Uterus (tissue), 4 donors: ENCODE results near the gene TBC1D22B. TPM values are rescaled to one million over a fixed set of nuclear protein-coding genes. Genes with fewer than 3 reads are reported as not detected.

Source experiments
- DNase-seq, 2 donors: peaks; one replicate each; pipeline ENCODE4 v3.0.0-alpha.2; 2019 to 2020
- H3K27ac ChIP-seq, 2 donors: fragments of 200-600 bp; sonication (generic); 1 replicate in 1 of 2; 2 replicates in 1 of 2; pipeline ENCODE4 v1.5.1; 2016 to 2018
- H3K27me3 ChIP-seq, 2 donors: fragments of 200-600 bp; sonication (generic); one replicate each; pipeline ENCODE4 v1.5.1; 2018 to 2019; ENCODE audit warnings: control low read depth in 1 of 2
- H3K36me3 ChIP-seq, 2 donors: fragments of 200-600 bp; sonication (generic); one replicate each; pipeline ENCODE4 v1.5.1; 2019; ENCODE audit warnings: control low read depth in 1 of 2
- H3K4me1 ChIP-seq, 2 donors: fragments of 200-600 bp; sonication (generic); one replicate each; pipeline ENCODE4 v1.5.1; 2018 to 2019; ENCODE audit warnings: control low read depth in 1 of 2
- H3K4me3 ChIP-seq, 2 donors: fragments of 200-600 bp; sonication (generic); 1 replicate in 1 of 2; 2 replicates in 1 of 2; pipeline ENCODE4 v1.5.1; 2018 to 2019; ENCODE audit warnings: mild to moderate bottlenecking in 1 of 2
- H3K9me3 ChIP-seq, 2 donors: fragments of 200-600 bp; sonication (generic); one replicate each; pipeline ENCODE4 v1.5.1; 2019; ENCODE audit warnings: control low read depth in 1 of 2
- POLR2A ChIP-seq, 2 donors: fragments of 450-650 bp; IDR thresholded peaks; one replicate each; pipeline ENCODE4 v1.6.1; 2016; ENCODE audit warnings: antibody characterized with exemption in 2 of 2, mild to moderate bottlenecking in 1 of 2, moderate library complexity in 1 of 2
- intact Hi-C: fragments of 100-400 bp; cut with DNase I; formaldehyde crosslinking; loops from one replicate; pipeline ENCODE4 v1.15.1; 2023; ENCODE audit warnings: low total_unique reads
- total RNA-seq, 4 donors: library from RNA; depleted of rRNA in 3 of 4; stranded (reverse); fragments of >200 nt in 3 of 4; gene quantifications; one replicate each; pipeline versions ENCODE4 v1.1.0 to v1.2.4, GENCODE V29; 2014 to 2023
- TF ChIP-seq, protein P1 (sequence below), 4 experiments: fragments of 200-600 bp in 2 of 4; fragments of 450-650 bp in 2 of 4; sonication (generic) in 2 of 4; IDR thresholded peaks; one replicate each; pipeline ENCODE4 v1.5.1; 2016 to 2019; ENCODE audit warnings: antibody characterized with exemption in 4 of 4, mild to moderate bottlenecking in 2 of 4, moderate library complexity in 1 of 4
- donor health status: DM: yes; HTN: yes; CAD: no.

Gene TBC1D22B
- total RNA-seq, 4 donors from 2014 or later, result 4.1 to 15.4 (median 7.5) TPM

DNA sequence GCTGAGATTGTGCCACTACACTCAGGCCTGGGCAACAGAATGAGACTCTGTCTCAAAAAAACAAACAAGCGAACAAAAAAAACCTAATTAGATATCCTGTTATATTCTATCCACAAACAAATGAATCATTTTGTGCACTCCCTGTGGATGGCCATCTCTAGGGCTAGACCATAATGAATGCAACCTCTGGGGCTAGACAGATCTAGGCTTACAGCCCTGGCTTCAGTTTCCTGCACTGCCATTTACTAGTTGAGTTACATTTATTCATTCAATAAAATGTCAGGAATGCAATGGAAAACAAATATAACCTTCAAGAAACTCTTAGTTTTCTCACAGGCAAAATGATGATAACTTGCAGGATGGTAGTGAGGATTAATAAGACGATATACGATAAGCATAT lies 89.6 kb downstream of the TBC1D22B start:
- Histone ChIP-seq H3K9me3 (no peaks in the 10 kb centered on the region), H3K4me1 (no peaks in the 10 kb centered on the region), H3K4me3 (no peak overlapping the region), H3K27ac (no peak overlapping the region), H3K27me3 (no peaks in the 10 kb centered on the region), H3K36me3 (no peaks in the 10 kb centered on the region)
- no peak for DNase-seq
- intact Hi-C loops, result no loop called here
- TF ChIP-seq POLR2A (IDR thresholded peaks at IDR 0.05), result no peak
- TF ChIP-seq, protein P1, sequence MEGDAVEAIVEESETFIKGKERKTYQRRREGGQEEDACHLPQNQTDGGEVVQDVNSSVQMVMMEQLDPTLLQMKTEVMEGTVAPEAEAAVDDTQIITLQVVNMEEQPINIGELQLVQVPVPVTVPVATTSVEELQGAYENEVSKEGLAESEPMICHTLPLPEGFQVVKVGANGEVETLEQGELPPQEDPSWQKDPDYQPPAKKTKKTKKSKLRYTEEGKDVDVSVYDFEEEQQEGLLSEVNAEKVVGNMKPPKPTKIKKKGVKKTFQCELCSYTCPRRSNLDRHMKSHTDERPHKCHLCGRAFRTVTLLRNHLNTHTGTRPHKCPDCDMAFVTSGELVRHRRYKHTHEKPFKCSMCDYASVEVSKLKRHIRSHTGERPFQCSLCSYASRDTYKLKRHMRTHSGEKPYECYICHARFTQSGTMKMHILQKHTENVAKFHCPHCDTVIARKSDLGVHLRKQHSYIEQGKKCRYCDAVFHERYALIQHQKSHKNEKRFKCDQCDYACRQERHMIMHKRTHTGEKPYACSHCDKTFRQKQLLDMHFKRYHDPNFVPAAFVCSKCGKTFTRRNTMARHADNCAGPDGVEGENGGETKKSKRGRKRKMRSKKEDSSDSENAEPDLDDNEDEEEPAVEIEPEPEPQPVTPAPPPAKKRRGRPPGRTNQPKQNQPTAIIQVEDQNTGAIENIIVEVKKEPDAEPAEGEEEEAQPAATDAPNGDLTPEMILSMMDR (IDR thresholded peaks at IDR 0.05), result no peak

DNA sequence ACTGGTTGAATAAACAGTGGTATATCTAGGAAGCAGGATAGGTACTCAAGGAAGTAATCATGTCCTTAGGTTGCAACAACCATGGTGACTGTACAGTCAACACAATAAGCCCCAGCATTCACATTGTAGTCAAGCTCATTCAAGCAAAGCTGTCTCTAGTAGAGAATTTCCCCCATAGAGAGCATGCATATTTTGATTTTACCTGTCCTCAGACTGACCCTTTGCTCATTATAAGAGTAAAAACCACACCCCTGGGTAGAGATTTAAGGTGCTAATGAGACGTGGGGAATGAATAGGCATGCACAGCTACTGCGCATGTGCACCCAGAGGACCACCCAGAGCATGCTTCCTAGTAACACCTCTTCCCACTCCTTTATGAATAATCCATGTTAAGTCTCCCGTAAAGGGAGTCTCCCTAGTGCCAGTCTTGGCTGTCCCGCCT lies 90.1 kb downstream of the TBC1D22B start:
- no peaks in the 10 kb centered on the region for H3K36me3 ChIP-seq
- intact Hi-C loops, result no loop called here
- DNase-seq, result no peak
- H3K4me1 ChIP-seq, result no peaks in the 10 kb centered on the region
- no peak overlapping the region for H3K27ac ChIP-seq
- H3K4me3 ChIP-seq, result no peak overlapping the region
- H3K27me3 ChIP-seq, result no peaks in the 10 kb centered on the region
- TF ChIP-seq POLR2A (IDR thresholded peaks at IDR 0.05), result no peak
- TF ChIP-seq, protein P1 (IDR thresholded peaks at IDR 0.05), result no peak
- no peaks in the 10 kb centered on the region for H3K9me3 ChIP-seq

DNA sequence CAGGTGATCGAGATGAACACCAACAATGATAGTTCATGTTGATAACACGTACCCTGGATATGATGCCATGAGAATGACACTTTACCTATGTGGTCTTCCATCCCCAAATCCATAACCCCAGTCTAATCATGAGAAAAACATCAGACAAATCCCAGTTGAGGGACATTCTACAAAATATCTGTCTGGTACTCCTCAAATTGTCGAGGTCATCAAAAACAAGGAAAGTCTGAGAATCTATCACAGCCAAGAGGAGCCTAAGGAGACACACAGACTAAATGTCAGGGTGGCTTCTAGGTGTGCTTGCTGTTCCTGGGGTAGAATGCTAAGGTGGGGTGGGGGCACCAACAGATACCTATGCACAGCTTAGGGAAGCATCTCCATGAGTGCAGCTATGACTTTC lies 93.5 kb downstream of the TBC1D22B start:
- no peak for TF ChIP-seq POLR2A (IDR thresholded peaks at IDR 0.05)
- TF ChIP-seq, protein P1 (IDR thresholded peaks at IDR 0.05), result no peak

DNA sequence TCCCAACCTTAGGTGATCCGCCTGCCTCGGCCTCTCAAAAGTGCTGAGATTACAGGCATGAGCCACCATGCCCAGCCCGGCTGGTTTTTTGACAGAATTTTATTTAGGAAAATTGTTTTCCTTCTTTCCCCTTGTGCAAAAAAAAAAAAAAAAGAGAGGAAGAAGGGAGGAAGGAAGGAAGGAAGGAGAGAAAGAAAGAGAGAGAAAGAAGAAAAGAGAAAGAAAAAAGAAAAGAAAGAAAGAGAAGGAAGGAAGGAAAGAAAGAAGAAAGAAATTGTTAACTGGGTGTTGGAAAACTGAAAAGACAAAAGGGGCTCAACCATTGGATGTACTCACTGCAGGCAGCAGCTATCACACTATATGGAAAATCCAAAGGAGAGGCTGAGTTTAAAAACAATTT lies 94.8 kb downstream of the TBC1D22B start:
- TF ChIP-seq, protein P1 (IDR thresholded peaks at IDR 0.05), result no peak
- no peak for TF ChIP-seq POLR2A (IDR thresholded peaks at IDR 0.05)
- DNase-seq, result no peak
- H3K9me3 ChIP-seq, result no peaks in the 10 kb centered on the region

More for the DNA sequence above, 93.5 kb downstream of the TBC1D22B start:
- no peaks in the 10 kb centered on the region for H3K27me3 ChIP-seq
- H3K27ac ChIP-seq, result no peak overlapping the region
- no peak overlapping the region for H3K4me3 ChIP-seq
- no peaks in the 10 kb centered on the region for H3K9me3 ChIP-seq
- DNase-seq, result no peak
- H3K4me1 ChIP-seq, result no peaks in the 10 kb centered on the region
- intact Hi-C loops, result no loop called here
- H3K36me3 ChIP-seq, result no peaks in the 10 kb centered on the region

DNA sequence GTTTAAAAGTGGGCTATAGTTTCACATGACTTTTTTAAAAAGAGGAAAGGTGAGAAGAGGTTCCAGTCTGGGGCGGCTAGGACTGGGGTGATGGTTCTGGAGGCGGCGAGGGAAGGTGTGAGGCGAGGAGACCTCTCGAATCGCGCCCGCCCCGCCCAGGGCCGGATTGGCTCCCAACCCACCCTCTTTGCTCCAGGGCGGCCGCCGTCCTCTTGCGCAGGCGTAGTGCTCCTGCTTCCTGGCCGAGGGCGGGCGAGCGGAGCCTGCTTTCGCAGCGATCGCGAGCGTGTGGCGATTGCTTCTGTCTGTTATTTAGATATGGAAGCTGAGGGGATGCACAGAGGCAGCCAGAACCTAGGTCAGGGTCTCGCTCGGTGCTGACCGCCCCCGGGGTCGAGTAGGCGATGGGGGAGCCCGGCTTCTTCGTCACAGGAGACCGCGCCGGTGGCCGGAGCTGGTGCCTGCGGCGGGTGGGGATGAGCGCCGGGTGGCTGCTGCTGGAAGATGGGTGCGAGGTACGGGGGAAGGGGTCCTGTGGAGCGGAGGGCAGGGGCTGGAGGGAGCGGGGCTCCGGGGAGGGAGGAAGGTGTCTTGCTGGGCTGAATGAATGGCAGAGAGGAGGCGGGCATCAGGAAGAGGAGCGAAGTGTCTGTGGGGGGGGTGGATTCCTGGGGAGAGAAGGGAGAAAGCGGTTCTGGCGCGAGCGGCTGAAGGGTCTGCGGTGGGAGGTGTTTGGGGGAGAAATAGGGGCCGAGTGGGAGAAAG lies 96.4 kb downstream of the TBC1D22B start, which contains the start of gene RNF8:
RNF8 (plus strand) TSS at position 223 of the 765 bp plus-strand sequence; CDS start at position 405, 182 bp downstream.
- peak; percentile 89 to 91 for DNase-seq
- Histone ChIP-seq H3K27ac (peak within 1 kb of the TSS; percentile 70 to 71), H3K27me3 (no peaks in the 10 kb centered on the region), H3K4me3 (peak within 1 kb of the TSS; percentile 73 to 93), H3K9me3 (no peaks in the 10 kb centered on the region), H3K4me1 (no peaks in the 10 kb centered on the region), H3K36me3 (no peaks in the 10 kb centered on the region)
- intact Hi-C loops, result no loop called here
- TF ChIP-seq, protein P1 (IDR thresholded peaks at IDR 0.05), result no peak
- TF ChIP-seq POLR2A (IDR thresholded peaks at IDR 0.05), result peak; percentile 28 to 59

More for the DNA sequence above, 94.8 kb downstream of the TBC1D22B start:
- no peak overlapping the region for H3K4me3 ChIP-seq
- no peaks in the 10 kb centered on the region for H3K36me3 ChIP-seq
- H3K27ac ChIP-seq, result no peak overlapping the region
- no peaks in the 10 kb centered on the region for H3K27me3 ChIP-seq
- intact Hi-C loops, result no loop called here
- no peaks in the 10 kb centered on the region for H3K4me1 ChIP-seq
